ENCODE measurements around the gene HAPLN3. TPM values are rescaled to one million over a fixed set of nuclear protein-coding genes. Genes with fewer than 3 reads are reported as not detected.

Gene HAPLN3
- total RNA-seq, 4 donors from 2014 or later = 3.9 to 18.8 (median 8.9) TPM

DNA sequence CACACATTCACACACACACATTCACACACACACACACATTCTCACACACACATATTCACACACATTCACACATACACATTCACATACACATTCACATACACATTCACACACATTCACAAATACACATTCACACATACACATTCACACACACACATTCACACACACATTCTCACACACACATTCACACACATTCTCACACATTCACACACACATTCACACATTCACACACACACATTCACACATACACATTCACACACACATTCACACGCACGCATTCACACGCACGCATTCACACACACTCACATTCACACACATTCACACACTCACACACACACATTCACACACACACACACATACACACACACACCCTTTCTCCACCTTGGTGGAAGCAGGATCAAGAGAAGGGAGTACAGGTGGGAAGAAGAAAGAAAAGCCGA, 5.7 kb upstream of the HAPLN3 start:
- TF ChIP-seq, protein P1, sequence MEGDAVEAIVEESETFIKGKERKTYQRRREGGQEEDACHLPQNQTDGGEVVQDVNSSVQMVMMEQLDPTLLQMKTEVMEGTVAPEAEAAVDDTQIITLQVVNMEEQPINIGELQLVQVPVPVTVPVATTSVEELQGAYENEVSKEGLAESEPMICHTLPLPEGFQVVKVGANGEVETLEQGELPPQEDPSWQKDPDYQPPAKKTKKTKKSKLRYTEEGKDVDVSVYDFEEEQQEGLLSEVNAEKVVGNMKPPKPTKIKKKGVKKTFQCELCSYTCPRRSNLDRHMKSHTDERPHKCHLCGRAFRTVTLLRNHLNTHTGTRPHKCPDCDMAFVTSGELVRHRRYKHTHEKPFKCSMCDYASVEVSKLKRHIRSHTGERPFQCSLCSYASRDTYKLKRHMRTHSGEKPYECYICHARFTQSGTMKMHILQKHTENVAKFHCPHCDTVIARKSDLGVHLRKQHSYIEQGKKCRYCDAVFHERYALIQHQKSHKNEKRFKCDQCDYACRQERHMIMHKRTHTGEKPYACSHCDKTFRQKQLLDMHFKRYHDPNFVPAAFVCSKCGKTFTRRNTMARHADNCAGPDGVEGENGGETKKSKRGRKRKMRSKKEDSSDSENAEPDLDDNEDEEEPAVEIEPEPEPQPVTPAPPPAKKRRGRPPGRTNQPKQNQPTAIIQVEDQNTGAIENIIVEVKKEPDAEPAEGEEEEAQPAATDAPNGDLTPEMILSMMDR (IDR thresholded peaks at IDR 0.05; ENCODE audit: low read depth) = no peak

DNA sequence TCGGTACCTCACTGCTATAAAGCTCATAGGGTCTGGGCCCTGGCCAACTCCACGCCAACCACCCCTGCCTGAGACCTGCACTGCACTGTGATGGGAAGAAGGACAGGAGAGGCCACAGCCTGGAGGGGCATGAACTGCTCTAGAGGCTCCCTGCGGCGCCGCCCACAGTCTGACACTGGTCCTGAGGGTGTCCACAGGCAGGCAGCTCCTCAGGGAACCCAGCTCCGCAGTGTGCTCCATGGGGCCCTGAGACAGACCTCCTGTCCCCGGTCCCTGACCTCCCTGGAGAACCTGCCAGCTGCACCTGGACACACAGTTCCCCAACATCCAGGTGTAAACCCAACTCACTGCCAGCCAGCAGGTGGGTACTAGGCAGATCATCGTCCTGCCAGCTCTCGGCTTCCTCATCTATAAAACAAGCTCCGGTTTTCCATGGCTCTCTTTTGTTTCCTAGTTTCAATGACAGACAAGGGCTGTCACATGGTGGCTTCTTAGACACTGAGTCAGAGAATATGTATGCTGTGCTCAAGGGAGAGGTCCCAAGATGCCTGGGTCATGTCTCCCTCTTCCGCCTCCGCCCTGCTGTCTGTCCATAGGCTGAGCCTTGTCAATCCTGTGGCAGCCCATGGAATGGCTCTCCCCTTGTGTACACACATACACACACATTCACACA, 5.1 kb upstream of the HAPLN3 start:
- TF ChIP-seq, protein P1 (IDR thresholded peaks at IDR 0.05; ENCODE audit: low read depth) = no peak

DNA sequence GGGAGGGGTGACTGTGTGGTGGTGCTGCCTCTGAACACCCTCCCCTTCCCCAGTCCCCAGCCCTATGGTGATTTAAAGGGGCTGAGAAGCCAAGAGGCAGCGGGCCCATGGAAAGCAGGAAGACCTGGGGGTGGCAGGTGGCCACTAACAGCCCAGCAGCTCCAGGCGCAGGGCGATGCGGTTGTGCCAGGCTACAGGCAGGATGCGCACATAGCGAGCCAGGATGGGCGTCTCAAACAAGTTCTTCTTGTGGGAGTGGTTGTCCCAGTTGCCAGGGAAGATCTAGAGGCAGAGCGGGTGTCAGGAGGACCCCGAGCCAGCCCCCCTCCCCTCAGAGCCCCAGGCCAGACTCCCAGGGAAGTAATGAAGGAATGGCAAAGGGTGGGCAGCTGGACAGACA, 3.9 kb upstream of the HAPLN3 start:
- TF ChIP-seq, protein P1 (IDR thresholded peaks at IDR 0.05; ENCODE audit: low read depth) = no peak

DNA sequence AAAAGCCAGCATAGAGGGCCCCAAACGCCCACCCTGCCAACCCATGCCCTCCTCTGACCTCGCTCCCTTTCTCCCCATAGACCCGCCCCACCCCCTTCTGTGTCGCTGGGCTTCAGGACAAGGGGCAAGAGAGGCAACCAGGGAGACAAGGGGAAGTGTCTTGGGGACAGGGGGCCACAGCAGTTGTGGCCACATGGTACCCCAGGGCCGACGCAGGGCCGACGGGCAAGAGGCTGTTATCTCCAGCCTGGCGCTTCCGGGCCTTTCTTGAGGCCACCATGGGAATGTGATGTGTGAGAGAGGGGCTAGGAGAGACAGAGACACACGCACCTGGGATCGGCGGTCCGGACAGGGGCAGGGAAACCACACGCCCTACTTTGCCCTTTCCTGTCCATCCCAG, 3.4 kb upstream of the HAPLN3 start:
- TF ChIP-seq, protein P1 (IDR thresholded peaks at IDR 0.05; ENCODE audit: low read depth) = no peak

DNA sequence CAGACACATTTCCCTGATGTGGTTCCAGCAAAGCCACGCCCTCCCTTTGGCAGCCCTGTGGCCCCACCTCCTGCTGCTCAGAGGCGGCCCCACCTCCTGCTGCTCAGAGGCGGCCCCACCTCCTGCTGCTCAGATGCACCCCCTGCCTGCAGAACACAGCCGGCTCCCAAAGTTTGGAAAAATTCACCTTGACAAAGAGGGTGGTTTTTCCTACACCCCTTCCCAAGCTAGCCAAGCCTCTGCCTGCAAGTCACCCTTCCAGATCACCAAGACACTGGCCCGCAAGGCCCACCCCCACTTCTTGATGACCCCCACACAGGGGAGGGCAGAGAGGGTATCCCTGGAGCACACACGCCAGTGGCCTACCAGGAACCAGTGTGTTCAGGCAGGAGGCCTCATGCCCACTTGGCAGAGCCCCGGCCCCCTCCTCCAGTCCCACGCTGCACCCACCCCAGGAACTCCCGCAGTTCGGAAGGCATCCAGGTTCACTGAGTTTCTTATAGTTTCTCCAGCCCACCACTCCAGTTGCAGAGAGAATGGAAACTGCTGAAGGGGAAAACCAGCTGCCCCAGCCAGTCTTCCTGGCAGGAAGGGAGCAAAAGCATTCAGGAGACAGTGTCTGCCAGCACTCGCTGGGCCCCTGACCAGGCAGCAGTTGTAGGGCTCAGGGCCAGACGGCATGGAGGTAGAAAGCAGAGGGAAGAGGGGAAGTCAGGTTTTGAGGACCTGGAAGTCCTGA, 2.3 kb upstream of the HAPLN3 start:
- TF ChIP-seq, protein P1 (IDR thresholded peaks at IDR 0.05; ENCODE audit: low read depth) = no peak

DNA sequence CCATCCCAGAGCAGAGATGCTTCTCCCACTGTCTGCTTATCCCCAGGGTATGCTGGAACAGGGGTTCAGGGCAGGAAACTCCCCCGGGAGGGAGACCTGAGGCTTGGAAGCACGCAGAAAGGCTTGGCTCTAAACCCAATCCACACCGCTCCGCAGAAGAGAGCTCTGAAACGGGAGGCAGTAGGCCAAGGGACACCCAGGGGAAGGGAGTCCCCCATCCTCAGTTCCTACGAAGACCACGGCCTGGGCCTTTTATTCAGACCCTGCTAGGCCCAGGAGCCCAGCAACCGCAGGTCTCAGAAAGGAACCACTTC, 1.8 kb upstream of the HAPLN3 start:
- TF ChIP-seq, protein P1 (IDR thresholded peaks at IDR 0.05; ENCODE audit: low read depth) = no peak

DNA sequence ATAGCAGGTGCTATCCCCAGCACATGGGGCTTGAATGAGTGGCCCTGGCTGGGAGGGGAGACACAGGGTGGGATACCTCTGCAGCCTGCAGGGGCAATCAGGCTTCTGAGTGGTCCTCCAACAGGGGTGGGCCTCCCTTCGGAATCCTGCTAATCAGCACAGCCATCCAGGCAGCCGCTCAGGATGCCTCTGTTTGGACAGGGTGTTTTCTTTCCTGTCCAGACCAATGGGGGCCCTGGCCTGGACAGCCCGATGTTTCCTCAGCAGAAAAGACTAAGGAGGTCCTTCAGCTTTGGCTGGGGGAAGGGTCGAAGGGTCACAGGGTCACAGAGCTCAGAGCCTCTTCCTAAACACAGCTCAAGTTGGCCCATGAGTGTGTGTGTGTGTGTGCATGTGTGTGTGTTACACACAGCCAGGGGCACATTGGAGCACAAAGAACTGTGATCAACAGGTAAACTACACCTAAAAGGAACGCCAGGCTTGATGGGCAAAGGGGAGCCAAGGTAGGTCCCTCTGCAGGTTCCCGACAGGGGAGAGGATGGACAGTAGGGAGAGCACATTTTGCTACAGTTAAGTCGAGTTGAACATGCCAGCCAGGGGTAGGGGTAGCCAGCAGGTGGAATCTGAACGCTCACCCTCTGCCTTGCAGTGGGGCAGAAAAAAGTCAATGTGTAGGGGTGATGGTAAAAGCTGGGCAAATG, 1.1 kb upstream of the HAPLN3 start:
- TF ChIP-seq, protein P1 (IDR thresholded peaks at IDR 0.05; ENCODE audit: low read depth) = no peak

Measured in subcutaneous adipose tissue (tissue), 4 donors.